Measurements from ENCODE around the gene ATL1.
"Not testable (repeated sequence)": the region's sequence is repeated elsewhere in the genome, so short reads cannot be mapped to it uniquely, and the experiment has no call there.

The ATL1 gene

GRCh38 chr14:50538034-50538433, 21.9 kb upstream of the ATL1 start:
- not testable (repeated sequence) for DNase-seq

GRCh38 chr14:50539051-50539450, 20.9 kb upstream of the ATL1 start:
- no peak for DNase-seq

- no peak for DNase-seq
Observed at GRCh38 chr14:50541159-50541567, 18.8 kb upstream of the ATL1 start.

- DNase-seq: peak; percentile 70
Observed at GRCh38 chr14:50542941-50543418, 17.0 kb upstream of the ATL1 start.

- DNase-seq: no peak
Observed at GRCh38 chr14:50544911-50545310, 15.0 kb upstream of the ATL1 start.

- no peak for DNase-seq
Observed at GRCh38 chr14:50545618-50546017, 14.3 kb upstream of the ATL1 start.

- DNase-seq: no peak
Observed at GRCh38 chr14:50550294-50550693, 9.7 kb upstream of the ATL1 start.

GRCh38 chr14:50551877-50552276, 8.1 kb upstream of the ATL1 start:
- no peak for DNase-seq

- not testable (repeated sequence) for DNase-seq
Observed at GRCh38 chr14:50552796-50553195, 7.1 kb upstream of the ATL1 start.

GRCh38 chr14:50560931-50561285, 963 bp downstream of the ATL1 start:
- peak; percentile 33 for DNase-seq

GRCh38 chr14:50562841-50563240, 2.9 kb downstream of the ATL1 start:
- DNase-seq: no peak

GRCh38 chr14:50569714-50570274, 9.8 kb downstream of the ATL1 start:
- no peak for DNase-seq

- DNase-seq: no peak
Observed at GRCh38 chr14:50573862-50574261, 13.9 kb downstream of the ATL1 start.

GRCh38 chr14:50575769-50576168, 15.8 kb downstream of the ATL1 start:
- no peak for DNase-seq

GRCh38 chr14:50577982-50578381, 18.0 kb downstream of the ATL1 start:
- no peak for DNase-seq

GRCh38 chr14:50578433-50578832, 18.5 kb downstream of the ATL1 start:
- no peak for DNase-seq

GRCh38 chr14:50590464-50590863, 30.5 kb downstream of the ATL1 start:
- no peak for DNase-seq

GRCh38 chr14:50594577-50595316, 34.8 kb downstream of the ATL1 start:
- DNase-seq: no peak

- DNase-seq: no peak
Observed at GRCh38 chr14:50598765-50599164, 38.8 kb downstream of the ATL1 start.

GRCh38 chr14:50599700-50600444, 39.9 kb downstream of the ATL1 start:
- DNase-seq: peak; percentile 55

GRCh38 chr14:50600849-50601248, 40.9 kb downstream of the ATL1 start:
- no peak for DNase-seq

GRCh38 chr14:50601394-50601793, 41.4 kb downstream of the ATL1 start:
- DNase-seq: no peak

- DNase-seq: no peak
Observed at GRCh38 chr14:50602035-50602434, 42.1 kb downstream of the ATL1 start.

- DNase-seq: no peak
Observed at GRCh38 chr14:50603565-50603964, 43.6 kb downstream of the ATL1 start.
